ENCODE measurements around the gene KCNN4. TPM values are rescaled to one million over a fixed set of nuclear protein-coding genes. Genes with fewer than 3 reads are reported as not detected.

The KCNN4 gene
- total and polyA plus RNA-seq, 2 of the 13 experiments (the other 11 are each of a cell fraction or from before 2014, with no cell fraction given): 0.13 to 0.25 TPM

- BruUV-seq (replicated peaks): no TSS peak
- H3K36me3 ChIP-seq (replicated peaks in 1 of 2; ENCODE audit: control insufficient read depth in 1 of 2, insufficient read depth in 2 of 2, low read length in 2 of 2): no peaks in the 10 kb centered on the region
- ATAC-seq (no peak), FAIRE-seq (no peak), DNase-seq (ENCODE audit: low spot score) (no peak)
- no peak overlapping the region for H3K27ac ChIP-seq (ENCODE audit: extremely low read length, insufficient read depth, low read length)
- H3K9ac ChIP-seq (ENCODE audit: insufficient read depth, low read depth, low read length): no peak overlapping the region
- no peaks in the 10 kb centered on the region for H4K20me1 ChIP-seq (ENCODE audit: insufficient read depth, low read length)
- no peaks in the 10 kb centered on the region for H3K79me2 ChIP-seq (ENCODE audit: insufficient read depth, low read length)
- H3K4me3 ChIP-seq (replicated peaks in 1 of 3; ENCODE audit: insufficient read depth in 1 of 3, low read depth in 2 of 3, low read length in 3 of 3): no peak overlapping the region
- H3K27me3 ChIP-seq (ENCODE audit: control insufficient read depth in 1 of 2, insufficient read depth in 2 of 2, low read length in 2 of 2): no peaks in the 10 kb centered on the region; a peak in 2 of 5 replicates
- no peaks in the 10 kb centered on the region for H3K9me3 ChIP-seq (ENCODE audit: low read length)
- ChIA-PET POLR2A (no interaction called here), CTCF (ENCODE audit: low intra/inter-chr PET ratio, low total read pairs) (no interaction called here)
- no peaks in the 10 kb centered on the region for H3K4me1 ChIP-seq (ENCODE audit: insufficient read depth, low read length)
- H2AFZ ChIP-seq (ENCODE audit: low read length): no peak overlapping the region
- in situ Hi-C loops (cut with HindIII; ENCODE audit: extremely low pct_ligation_motif_present, low pct_unique_long_range_greater_than_20kb): no loop called here
- intact Hi-C loops (cut with micrococcal nuclease; ENCODE audit: unreplicated experiment): loop anchor here (10.0 kb wide), 1 partner anchor 114 kb away; the partner anchor contains the start of gene ZNF45
- WGBS (ENCODE audit: low lambda C conversion rate): 4% methylated on average over 5 of the region's 5 CpGs
- TF ChIP-seq UBTF (CRISPR knock-in tag; IDR thresholded peaks at IDR 0.05): no peak
- TF ChIP-seq RFX1 (IDR thresholded peaks at IDR 0.05): no peak
- TF ChIP-seq ZNF383 (CRISPR knock-in tag; IDR thresholded peaks at IDR 0.05; ENCODE audit: borderline replicate concordance): no peak
- TF ChIP-seq ARNT2 (CRISPR knock-in tag; IDR thresholded peaks at IDR 0.05; ENCODE audit: low read depth): no peak
- no peak for TF ChIP-seq HOXA7 (CRISPR knock-in tag; IDR thresholded peaks at IDR 0.05)
- TF ChIP-seq ZNF747 (CRISPR knock-in tag; IDR thresholded peaks at IDR 0.05; ENCODE audit: borderline replicate concordance): no peak
- TF ChIP-seq NR2F1 (CRISPR knock-in tag; IDR thresholded peaks at IDR 0.05): no peak
- no peak for TF ChIP-seq GMEB1 (CRISPR knock-in tag; IDR thresholded peaks at IDR 0.05; ENCODE audit: borderline replicate concordance)
- TF ChIP-seq ZNF543 (CRISPR knock-in tag; IDR thresholded peaks at IDR 0.05): no peak
- no peak for TF ChIP-seq ZNF234 (CRISPR knock-in tag; conservative IDR thresholded peaks at IDR 0.05)
- no peak for TF ChIP-seq FOXC1 (CRISPR knock-in tag; IDR thresholded peaks at IDR 0.05; ENCODE audit: borderline replicate concordance)
- no peak for TF ChIP-seq GFI1 (CRISPR knock-in tag; IDR thresholded peaks at IDR 0.05; ENCODE audit: borderline replicate concordance)
- TF ChIP-seq ZNF460 (CRISPR knock-in tag; IDR thresholded peaks at IDR 0.05; ENCODE audit: borderline replicate concordance): no peak
- no peak for TF ChIP-seq ZBTB25 (CRISPR knock-in tag; IDR thresholded peaks at IDR 0.05)
- TF ChIP-seq ELK4 (CRISPR knock-in tag; IDR thresholded peaks at IDR 0.05; ENCODE audit: borderline replicate concordance): no peak
- TF ChIP-seq ZNF720 (CRISPR knock-in tag; IDR thresholded peaks at IDR 0.05): no peak
- TF ChIP-seq RBM39 (IDR thresholded peaks at IDR 0.05; ENCODE audit: low read depth, low read length, poor library complexity, severe bottlenecking): no peak
- H3K4me2 ChIP-seq (ENCODE audit: low read depth, low read length): no peak overlapping the region
Observed at GRCh38 chr19:43820884-43821215, 40.1 kb upstream of the KCNN4 start.
